SU-DHL-6 (cell line): Measurements from ENCODE around the gene THEMIS.

Experiments used
- H2AFZ ChIP-seq: fragments of 200-600 bp; sonication (generic); 2 replicates; pipeline ENCODE4 v1.6.1; 2014; ENCODE audit warnings: low read depth, mild to moderate bottlenecking, moderate library complexity, mixed read lengths, antibody characterized with exemption, low read length; ENCODE audit not compliant: severe bottlenecking
- H3F3A ChIP-seq: fragments of 200-600 bp; shearing (Covaris generic); 2 replicates; pipeline ENCODE4 v1.6.0; 2016; ENCODE audit warnings: antibody characterized with exemption, mild to moderate bottlenecking; ENCODE audit not compliant: insufficient read depth
- H3K27ac ChIP-seq: fragments of 200-600 bp; sonication (generic); 2 replicates; pipeline ENCODE4 v1.5.1; 2016; ENCODE audit warnings: low read depth, mild to moderate bottlenecking, low read length, moderate library complexity, mixed read lengths
- H3K27me3 ChIP-seq: fragments of 200-600 bp; sonication (generic), shearing (Covaris generic); 2 replicates; pipeline ENCODE4 v1.6.0; 2014; ENCODE audit warnings: mild to moderate bottlenecking, low read length
- H3K36me3 ChIP-seq: fragments of 200-600 bp; sonication (generic); 2 replicates; pipeline ENCODE4 v1.6.1; 2014; ENCODE audit warnings: mild to moderate bottlenecking, low read length, mixed read lengths
- H3K4me2 ChIP-seq: fragments of 300-600, 200-600 bp; shearing (Covaris generic), sonication (generic); 2 replicates; pipeline ENCODE4 v1.6.0; 2014; ENCODE audit warnings: low read length, low read depth, mild to moderate bottlenecking; ENCODE audit not compliant: poor library complexity, severe bottlenecking
- H3K4me3 ChIP-seq: fragments of 200-600 bp; sonication (generic); 2 replicates; pipeline ENCODE4 v1.5.1; 2014; ENCODE audit warnings: antibody characterized with exemption, low read length, mild to moderate bottlenecking, mixed read lengths; ENCODE audit not compliant: insufficient read depth, poor library complexity, severe bottlenecking
- H3K79me2 ChIP-seq: fragments of 200-600 bp; sonication (generic); 2 replicates; pipeline ENCODE4 v1.6.1; 2014; ENCODE audit warnings: mild to moderate bottlenecking, low read length, moderate library complexity; ENCODE audit not compliant: insufficient read depth
- H3K9ac ChIP-seq: fragments of 200-600 bp; sonication (generic); 2 replicates; pipeline ENCODE4 v1.7.0; 2014; ENCODE audit warnings: mild to moderate bottlenecking, low read length
- H3K9me2 ChIP-seq: fragments of 200-600 bp; sonication (generic); replicated peaks from 2 replicates; pipeline ENCODE4 v1.6.1; 2014; ENCODE audit warnings: low read length; ENCODE audit not compliant: insufficient read depth
- H3K9me3 ChIP-seq: fragments of 200-600 bp; sonication (generic); 2 replicates; pipeline ENCODE4 v1.6.1; 2014; ENCODE audit warnings: low read length, mixed read lengths; ENCODE audit not compliant: insufficient read depth
- H4K20me1 ChIP-seq: fragments of 200-600 bp; sonication (generic); 2 replicates; pipeline ENCODE4 v1.6.1; 2014; ENCODE audit warnings: low read depth, mild to moderate bottlenecking, antibody characterized with exemption, low read length, moderate library complexity, mixed read lengths
- EZH2phosphoT487 ChIP-seq: fragments of 200-600 bp; sonication (generic), shearing (Covaris generic); conservative IDR thresholded peaks from 2 replicates; pipeline ENCODE4 v1.6.1; 2018; ENCODE audit warnings: mild to moderate bottlenecking, antibody characterized with exemption, low read length, moderate library complexity, mixed read lengths
- TF ChIP-seq, protein P1 (sequence below): fragments of 200-600 bp; sonication (generic); IDR thresholded peaks from one replicate; pipeline ENCODE4 v1.5.1; 2017; ENCODE audit warnings: antibody characterized with exemption, mild to moderate bottlenecking, low read length, moderate library complexity; ENCODE audit not compliant: insufficient read depth, poor library complexity, severe bottlenecking

Gene THEMIS

GRCh38 chr6:127934956-127935355 is 34.1 kb upstream of the THEMIS start:
- no peak for TF ChIP-seq EZH2phosphoT487
- TF ChIP-seq, protein P1, sequence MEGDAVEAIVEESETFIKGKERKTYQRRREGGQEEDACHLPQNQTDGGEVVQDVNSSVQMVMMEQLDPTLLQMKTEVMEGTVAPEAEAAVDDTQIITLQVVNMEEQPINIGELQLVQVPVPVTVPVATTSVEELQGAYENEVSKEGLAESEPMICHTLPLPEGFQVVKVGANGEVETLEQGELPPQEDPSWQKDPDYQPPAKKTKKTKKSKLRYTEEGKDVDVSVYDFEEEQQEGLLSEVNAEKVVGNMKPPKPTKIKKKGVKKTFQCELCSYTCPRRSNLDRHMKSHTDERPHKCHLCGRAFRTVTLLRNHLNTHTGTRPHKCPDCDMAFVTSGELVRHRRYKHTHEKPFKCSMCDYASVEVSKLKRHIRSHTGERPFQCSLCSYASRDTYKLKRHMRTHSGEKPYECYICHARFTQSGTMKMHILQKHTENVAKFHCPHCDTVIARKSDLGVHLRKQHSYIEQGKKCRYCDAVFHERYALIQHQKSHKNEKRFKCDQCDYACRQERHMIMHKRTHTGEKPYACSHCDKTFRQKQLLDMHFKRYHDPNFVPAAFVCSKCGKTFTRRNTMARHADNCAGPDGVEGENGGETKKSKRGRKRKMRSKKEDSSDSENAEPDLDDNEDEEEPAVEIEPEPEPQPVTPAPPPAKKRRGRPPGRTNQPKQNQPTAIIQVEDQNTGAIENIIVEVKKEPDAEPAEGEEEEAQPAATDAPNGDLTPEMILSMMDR, result no peak

DNA sequence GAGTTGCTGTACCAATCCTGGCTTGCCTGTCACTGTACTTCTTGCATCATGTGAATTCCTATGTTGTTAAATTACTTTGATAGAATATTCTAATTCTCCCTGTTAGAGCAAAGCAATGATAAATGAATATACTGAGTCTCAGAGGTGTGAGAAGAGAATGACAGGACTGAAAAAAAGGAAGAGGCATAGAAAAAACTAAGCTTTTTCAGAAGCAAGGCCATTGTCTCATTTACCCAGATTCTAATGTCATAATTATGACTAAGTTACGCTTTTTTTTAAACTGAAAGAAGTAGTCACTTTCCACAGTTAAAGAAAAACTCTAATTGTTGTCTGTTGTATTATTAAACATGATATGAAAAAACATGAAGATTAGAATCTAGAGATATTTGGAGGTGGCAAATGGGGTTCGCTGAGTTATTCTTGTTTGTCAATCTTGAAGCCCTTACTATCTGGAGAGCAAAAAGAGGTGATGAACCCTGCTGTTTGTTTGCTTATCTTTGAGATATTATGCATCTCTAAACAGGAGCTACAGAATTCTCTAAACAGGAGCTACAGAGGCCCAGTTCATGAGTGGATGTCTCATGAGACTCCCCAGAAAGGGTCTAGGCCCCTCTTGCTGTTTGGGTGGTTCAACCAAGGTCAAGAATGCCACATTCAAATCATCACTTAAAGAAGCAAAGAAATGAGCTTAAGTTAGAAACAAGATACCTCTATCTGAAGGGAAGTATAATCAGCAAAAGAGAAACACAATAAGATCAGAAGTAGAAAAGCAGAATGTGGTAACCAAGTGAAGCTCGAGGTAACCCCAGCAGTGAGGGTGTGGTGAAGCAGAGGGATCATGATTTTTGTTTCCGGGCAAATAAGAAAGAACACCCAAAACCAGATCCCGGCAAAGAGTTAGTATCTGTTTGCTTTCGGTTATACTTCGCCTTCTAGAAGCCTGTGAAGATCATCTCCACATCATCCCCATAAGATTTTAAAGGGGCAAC is 33.3 kb upstream of the THEMIS start:
- H4K20me1 ChIP-seq, result no peaks in the 10 kb centered on the region
- H3K36me3 ChIP-seq, result no peaks in the 10 kb centered on the region
- no peaks in the 10 kb centered on the region for H3K9me2 ChIP-seq
- H3K9me3 ChIP-seq, result peaks cover 4% of the 10 kb centered on the region; the same call in 1 of the 2 replicates
- TF ChIP-seq, protein P1, result no peak
- no peak for TF ChIP-seq EZH2phosphoT487
- no peak overlapping the region for H3K27ac ChIP-seq
- H3K9ac ChIP-seq, result no peak overlapping the region
- H2AFZ ChIP-seq, result no peak overlapping the region
- no peaks in the 10 kb centered on the region for H3F3A ChIP-seq
- H3K4me2 ChIP-seq, result no peak overlapping the region
- H3K79me2 ChIP-seq, result no peaks in the 10 kb centered on the region
- H3K4me3 ChIP-seq, result no peak overlapping the region
- no peaks in the 10 kb centered on the region for H3K27me3 ChIP-seq

More at GRCh38 chr6:127934956-127935355, 34.1 kb upstream of the THEMIS start:
- no peak overlapping the region for H3K4me2 ChIP-seq
- no peak overlapping the region for H3K4me3 ChIP-seq
- no peak overlapping the region for H2AFZ ChIP-seq
- no peak overlapping the region for H3K27ac ChIP-seq
- H3K79me2 ChIP-seq, result no peaks in the 10 kb centered on the region
- peaks cover 4% of the 10 kb centered on the region; the same call in 1 of the 2 replicates for H3K9me3 ChIP-seq
- H3K9ac ChIP-seq, result no peak overlapping the region
- no peaks in the 10 kb centered on the region for H3K9me2 ChIP-seq
- H4K20me1 ChIP-seq, result no peaks in the 10 kb centered on the region
- H3F3A ChIP-seq, result no peaks in the 10 kb centered on the region
- H3K27me3 ChIP-seq, result no peaks in the 10 kb centered on the region
- no peaks in the 10 kb centered on the region for H3K36me3 ChIP-seq

DNA sequence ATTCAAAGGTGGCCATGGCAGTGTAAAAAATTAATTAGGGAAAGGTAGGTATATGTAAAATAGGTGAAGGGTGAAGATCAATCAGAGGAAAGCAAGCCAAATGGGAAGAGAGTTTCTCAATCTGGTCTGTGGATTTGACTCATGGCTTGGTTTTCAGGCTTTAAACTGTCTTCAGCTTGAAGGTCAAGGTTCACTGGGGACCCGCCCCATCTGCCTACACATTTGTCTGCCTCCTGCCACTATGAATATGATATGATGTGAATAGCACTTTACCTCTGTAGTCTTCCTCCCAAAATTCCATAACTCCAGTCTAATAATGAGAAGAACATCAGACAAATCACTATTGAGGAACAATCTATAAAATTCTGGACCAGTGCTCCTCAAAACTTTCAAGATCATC is 32.3 kb upstream of the THEMIS start:
- Histone ChIP-seq H3K9me3 (peaks cover 4% of the 10 kb centered on the region; the same call in 1 of the 2 replicates), H3K9ac (no peak overlapping the region), H3K27me3 (no peaks in the 10 kb centered on the region), H3F3A (no peaks in the 10 kb centered on the region), H3K36me3 (no peaks in the 10 kb centered on the region), H3K4me2 (no peak overlapping the region), H2AFZ (no peak overlapping the region), H3K27ac (no peak overlapping the region), H3K9me2 (no peaks in the 10 kb centered on the region), H3K4me3 (no peak overlapping the region), H4K20me1 (no peaks in the 10 kb centered on the region), H3K79me2 (no peaks in the 10 kb centered on the region)
- TF ChIP-seq EZH2phosphoT487, result no peak
- TF ChIP-seq, protein P1, result no peak
